HG03439 (cell line): ENCODE data around the gene LHCGR.

Experiments
- ATAC-seq: cut with Tn5 transposase; IDR thresholded peaks from one replicate; pipeline ENCODE4 v1.9.1; 2021; ENCODE audit warnings: mild to moderate bottlenecking, moderate library complexity; ENCODE audit not compliant: unreplicated experiment

Gene LHCGR

DNA sequence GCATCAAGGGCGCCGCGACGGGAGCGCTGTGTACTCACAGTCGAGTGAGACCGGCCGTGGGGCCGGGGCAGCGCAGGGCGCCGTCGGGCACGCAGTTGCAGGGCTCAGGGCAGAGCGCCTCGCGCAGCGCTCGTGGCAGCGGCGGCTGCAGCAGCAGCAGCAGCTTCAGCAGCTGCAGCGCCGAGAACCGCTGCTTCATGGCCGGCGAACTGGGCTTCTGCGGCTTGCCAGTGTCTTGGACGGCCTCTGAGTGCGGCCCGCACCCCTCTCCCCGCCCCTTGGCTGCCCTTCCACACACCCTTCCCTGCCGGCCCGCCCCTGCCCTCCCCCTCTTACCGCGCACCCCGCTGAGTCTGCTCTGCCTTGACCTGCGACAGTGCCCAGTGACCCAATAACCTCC lies at the start of gene LHCGR:
Gene LHCGR, minus strand, starts transcription at position 252 of the 400 bp plus-strand sequence. Its CDS starts 53 bp downstream, at position 199.
- ATAC-seq, result no peak

DNA sequence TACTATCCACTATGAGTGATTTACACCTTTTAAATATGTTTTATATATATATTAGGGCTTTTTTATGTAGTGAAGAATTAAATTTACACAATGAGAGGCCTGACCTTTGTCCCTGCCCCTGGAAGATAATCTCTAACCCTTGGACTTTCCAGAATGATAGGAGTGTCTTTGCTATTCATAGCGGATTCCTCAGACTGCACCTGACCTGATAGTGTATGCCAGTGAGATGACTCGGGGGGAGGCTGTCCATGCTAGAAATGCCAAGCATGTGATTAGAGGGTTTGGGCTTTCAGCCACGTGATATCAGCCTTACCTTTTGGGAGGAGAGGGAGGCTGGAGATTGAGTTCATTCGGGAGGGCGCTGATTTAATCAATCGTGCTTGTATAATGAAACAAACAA lies 44.1 kb upstream of the LHCGR start:
- no peak for ATAC-seq

DNA sequence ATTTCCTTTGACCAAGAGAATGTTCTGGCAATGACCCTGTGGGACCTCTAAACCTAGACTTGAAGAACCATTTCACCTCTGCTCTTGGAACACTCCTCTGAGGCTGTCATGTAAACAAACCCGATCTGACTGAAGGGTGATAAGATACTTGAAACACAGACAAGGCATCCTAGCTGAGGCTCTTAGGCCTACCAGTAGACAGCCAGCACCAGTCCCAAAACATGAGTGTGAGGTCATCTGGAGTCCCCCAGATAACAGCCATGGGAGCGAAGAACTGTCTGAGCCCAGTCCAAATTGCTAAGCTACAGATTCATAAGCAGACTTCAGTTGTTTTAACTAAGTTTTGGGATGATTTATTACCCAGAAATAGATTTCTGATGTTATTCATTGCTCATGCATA lies 39.5 kb upstream of the LHCGR start:
- no peak for ATAC-seq

DNA sequence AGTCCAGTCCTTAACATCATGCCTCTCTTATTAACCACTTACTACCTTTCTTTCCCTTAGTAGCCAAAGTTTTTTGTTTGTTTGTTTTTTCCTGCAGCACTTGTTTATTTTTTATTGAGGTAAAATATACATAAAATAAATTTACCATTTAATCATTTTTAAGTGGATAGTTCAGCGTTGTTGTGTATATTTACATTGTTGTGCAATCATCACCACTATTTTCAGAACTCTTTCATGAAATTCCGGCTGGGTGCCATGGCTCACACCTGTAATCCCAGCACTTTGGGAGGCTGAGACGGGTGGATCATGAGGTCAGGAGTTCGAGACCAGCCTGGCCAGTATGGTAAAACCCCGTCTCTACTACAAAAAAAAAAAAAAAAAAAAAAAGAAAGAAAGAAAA lies 38.1 kb upstream of the LHCGR start:
- no peak for ATAC-seq

DNA sequence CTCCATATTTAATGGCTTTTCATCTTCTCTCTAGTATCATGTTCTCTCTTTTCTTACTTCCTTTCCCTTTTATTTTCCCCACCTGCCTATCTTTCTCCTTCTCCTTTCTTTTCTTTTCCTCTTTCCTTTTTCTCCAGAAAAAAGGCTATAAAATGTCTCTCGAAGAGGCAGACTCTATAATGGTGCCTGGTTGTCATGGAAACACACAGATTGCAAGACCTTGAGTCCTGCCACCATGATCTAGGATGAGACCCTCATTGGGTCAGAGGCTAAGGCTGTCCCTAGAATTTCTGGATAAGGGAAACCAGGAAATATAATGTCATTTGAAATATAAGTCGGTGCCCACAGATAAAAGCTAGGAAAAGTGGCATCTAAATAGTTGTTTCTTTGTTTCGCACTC lies 36.5 kb upstream of the LHCGR start:
- no peak for ATAC-seq

DNA sequence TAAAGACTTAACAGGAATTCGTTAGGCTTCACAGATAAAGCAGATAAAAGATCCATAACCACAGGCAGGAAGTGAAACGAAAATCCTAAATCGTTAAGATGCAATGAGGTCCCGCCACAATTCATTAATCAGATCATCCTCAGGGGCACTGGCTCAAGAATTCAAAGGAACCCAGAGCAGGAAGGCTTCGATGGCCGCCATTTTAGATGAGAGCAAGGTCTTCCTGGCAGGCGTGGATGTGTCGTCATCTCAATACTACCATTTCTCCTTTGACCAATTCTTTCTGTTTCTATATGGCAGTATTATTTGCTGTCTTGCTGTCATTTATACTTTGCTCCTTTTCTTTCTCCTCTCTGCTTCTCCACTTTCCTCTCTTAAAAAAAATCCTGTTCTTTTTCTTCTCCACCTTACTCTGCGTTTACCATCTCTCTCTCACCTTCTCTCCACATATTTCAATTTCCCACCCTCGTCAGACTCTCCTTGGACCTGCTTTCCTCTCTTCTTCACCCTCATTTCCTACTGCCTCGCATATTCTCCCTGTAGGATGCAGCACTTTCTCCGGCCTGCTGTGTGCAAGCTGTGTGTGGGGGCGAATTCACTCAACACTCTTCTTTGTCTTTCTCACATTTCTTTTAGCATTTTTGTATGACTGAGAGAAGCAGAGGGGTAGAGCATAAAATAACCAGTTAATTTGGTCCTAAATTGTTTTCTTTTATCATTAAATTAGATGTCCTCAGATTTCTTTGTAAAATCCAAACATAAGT lies 35.1 kb upstream of the LHCGR start:
- no peak for ATAC-seq

DNA sequence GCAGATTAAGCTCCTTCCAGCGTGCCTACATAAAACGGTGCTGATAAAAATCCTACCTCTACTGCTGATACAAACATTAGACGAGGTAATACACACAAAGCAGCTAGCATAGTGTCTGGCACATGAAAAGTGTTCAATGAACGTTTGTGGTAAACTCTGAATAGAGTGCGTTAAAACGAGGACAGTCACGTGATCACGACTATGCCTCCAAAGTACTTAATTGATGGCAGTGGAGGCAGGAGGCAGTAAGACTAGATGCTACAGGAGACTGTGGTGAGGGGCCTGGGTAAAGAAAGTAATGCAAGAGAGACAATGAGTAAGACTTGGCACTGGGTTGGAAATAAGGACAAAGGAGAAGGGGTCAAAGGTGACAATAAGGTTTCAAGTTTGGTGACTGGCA lies 32.1 kb upstream of the LHCGR start:
- no peak for ATAC-seq

DNA sequence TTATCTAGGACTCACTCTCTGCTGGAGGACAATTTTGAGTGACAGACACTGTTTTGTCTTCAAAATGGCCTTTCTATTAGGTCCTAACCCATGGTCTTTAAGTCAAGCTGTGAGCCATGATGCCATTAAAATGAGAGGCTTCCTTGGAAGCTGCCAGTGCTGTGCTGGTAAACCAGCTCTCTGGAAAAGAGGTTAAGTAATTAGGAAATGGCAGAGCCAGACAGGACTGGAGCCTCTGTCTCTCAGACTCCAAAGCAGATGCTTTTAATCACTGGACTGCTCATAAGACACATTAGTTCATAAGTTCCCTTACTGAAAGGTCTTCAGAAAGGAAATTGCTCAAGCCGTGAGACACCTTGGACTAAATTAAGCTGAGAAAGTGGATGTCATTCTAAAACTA lies 25.8 kb upstream of the LHCGR start:
- ATAC-seq, result no peak

DNA sequence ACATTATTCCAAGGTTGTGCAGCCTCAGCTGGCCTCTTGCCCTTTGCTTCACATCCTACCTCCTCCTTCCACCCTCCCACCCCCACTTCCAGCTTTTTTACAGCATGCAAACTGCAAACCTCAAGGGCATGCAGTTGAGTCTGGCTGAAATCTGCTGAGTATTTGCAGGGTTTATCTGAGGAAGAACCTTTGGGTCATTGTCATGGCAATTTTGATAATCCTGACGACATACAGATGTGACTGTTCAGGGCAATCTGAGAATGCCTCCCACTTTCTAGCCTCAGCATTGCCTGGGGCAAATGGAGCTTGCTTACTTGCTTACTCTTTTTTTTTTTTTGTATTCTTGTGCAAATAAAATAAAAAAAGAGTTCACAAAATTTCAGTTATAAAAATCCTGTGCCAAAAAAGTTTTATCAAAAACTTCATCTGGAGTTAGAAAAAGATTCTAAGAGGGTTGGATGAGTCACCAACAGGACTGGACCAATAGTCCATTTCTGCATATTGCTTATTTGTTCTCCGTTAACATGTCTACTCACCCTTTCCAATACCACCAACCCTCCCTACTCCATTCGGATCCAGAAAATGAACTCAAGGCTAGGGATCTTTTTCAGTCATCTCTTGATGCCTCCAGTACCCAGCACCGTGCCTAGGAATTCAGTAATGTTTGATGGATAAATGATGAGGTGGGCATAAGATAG lies 23.6 kb upstream of the LHCGR start:
- ATAC-seq, result no peak

DNA sequence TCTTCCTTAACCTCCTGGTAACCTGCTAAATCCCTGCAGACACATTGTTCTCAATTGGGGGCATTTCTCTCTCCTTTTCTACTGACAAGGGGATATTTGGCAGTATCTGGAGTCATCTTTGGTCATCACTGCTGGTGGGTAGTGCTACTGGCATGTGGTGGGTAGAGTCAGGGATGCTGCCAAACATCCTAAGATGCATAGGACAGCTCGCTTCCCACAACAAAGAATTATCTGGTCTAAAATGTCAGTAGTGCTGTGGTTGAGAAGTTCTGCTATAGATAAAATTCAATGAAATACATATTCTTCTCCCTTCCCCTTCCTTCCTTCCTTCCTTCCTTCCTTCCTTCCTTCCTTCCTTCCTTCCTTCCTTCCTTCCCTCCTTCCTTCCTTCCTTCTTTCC lies 18.7 kb upstream of the LHCGR start:
- no peak for ATAC-seq

DNA sequence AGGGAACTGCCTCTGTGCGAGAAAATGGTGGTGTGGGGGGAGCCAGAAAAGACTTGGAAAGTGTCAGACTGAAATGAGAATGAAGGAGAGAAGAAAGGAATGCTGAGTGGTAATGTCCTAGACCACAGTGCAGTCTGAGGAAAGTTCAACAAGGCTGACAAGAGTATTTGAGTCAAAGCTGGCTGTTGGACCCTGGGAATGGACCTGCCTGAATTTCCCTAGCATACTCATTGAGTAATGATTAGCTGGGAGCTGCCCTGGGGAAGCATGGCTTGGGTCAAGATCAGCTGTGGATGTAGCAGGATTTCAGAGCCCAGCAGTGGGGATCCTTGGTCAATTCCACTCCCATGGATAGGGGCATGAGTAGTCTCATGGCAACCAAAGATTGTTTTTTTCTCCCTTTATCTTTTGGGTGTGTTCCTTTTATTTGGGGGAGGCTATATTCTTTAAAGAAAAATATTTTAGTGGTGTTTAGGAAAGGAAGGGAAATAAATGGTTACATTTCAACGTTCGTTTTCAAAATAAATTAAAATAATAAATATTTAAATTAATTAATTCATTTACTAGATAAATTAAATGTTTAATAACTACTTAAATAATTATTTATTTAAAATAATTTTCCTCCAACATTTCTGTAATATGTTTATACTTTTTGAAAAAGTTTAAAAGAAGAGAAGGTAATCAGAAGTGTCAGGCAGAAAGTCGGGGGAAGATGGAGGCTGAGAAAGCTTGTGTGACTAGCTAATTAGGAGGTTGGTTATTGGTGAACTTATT lies 15.9 kb upstream of the LHCGR start:
- no peak for ATAC-seq

DNA sequence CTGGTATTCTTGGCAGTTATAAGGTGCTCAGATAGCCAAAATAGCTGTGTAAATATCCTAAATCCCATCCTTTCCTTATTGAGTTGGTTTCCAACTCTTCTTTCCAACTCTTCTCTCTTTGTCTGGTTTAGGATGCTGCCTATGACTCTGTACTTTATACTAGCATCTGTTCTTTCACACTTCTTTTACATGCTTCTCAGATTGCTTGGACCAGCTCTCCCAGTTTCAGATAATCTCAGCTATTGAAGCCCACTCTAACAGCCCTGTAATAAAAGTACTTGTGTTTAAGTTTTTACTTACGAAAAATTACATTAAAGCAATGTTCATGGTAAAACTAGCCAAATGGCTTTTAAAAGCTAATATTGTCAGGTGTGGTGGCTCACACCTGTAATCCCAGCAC lies 14.7 kb upstream of the LHCGR start:
- no peak for ATAC-seq

DNA sequence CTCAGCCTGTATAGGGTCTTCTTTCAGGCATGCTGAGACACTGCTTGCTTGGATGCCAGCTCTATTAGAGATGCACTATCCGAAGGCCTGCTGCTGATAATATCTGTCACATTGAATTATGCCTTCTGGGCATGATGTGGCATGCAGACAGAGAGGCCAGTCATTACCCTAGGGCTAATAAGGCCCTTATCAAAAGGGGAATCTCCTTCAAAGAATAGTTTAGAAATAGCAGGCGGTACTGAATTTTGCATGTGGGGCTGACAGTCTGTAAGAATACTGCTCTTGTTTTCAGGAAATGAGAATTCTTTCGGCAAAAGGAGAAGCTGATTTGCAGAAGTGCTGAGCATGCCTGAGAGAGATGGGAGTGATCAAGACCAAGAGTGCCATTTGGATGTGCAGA lies 13.1 kb upstream of the LHCGR start:
- no peak for ATAC-seq

DNA sequence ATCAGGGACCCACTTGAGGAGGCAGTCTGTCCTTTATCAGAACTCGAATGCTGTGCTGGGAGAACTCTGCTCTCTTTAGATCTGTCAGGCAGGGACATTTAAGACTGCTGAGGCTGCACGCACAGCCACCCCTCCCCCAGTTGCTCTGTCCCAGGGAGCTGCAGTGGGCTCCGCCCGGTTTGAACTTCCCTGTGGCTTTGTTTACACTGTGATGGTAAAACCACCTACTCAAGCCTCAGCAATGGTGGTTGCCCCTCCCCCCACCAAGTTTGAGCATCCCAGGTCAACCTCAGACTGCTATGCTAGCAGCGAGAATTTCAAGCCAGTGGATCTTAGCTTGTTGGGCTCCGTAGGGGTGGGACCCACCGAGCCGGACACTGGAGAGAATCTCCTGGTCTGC lies 11.8 kb upstream of the LHCGR start:
- ATAC-seq, result no peak

DNA sequence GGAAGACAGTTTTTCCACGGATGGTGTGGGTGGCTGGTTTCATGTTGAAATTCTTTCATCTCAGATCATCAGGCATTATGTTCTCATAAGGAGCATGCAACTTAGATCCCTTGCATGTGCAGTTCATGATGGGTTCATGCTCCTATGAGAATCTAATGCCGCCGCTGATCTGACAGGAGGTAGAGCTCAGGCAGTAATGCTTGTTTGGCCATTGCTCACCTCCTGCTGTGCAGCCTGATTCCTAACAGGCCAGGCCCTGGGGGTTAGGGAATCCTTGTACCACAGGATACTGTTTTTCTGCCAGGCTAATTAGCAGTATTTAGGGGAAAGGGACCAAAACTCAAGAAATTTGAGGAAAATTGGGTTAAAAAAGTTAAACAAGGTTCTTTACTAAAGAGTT lies 5.3 kb upstream of the LHCGR start:
- no peak for ATAC-seq

DNA sequence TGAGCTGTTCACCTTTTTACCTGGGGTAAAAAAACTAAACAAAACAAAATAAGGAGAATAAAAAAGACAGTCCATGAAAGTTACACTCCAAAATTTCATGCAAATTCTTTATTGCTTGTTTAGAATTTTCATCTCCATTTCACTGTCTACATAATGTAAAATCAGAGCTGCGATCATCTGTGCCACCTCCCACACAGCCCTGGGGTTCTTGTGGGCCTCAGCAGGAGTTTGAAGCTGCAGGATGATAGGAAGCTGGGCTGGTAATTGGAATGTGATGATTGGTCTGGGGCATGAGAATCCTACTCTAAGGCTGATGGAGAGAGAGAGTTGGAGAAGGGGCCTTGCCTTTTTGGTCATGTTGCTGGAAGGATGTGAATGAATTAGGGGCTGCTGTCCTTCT lies 4.2 kb upstream of the LHCGR start:
- ATAC-seq, result no peak

DNA sequence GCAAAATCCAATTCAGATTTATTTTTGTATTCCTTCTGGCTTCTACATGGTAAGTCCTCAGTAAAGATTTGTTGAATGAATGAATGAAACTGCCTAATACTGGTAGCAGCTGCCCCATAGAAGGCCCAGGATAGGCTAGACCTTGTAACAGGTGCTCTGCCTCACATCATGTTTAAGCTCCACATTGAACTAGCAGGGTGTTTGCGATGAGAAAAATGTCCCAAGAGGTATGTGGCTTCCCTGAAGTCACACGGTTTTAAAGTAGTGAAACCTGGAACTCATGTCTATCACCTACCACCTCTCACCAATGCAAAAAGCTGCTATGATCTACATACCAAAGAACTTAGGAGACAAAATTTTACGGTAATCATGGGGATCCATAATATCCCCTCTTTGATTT lies 765 bp upstream of the LHCGR start:
- ATAC-seq, result no peak

DNA sequence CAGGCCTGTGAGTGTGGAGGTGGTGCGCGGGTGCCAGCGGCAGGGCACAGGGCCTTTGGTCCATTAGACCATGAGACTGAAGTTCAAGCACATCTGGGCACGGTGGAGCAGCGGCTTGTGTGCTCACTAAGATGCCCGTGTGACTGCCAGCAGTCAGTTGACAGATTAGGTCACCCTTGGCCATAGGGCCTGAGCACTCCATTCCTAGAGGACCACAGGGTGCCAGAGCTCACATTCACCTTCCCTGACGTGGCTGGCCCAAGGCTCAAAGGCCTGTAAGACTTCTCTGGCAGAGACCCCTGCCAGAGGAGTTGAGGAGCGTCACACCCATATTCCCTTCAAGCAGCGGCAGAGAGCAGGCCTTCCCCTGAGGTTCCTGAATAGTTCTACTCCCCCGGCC lies 650 bp downstream of the LHCGR start:
- no peak for ATAC-seq

DNA sequence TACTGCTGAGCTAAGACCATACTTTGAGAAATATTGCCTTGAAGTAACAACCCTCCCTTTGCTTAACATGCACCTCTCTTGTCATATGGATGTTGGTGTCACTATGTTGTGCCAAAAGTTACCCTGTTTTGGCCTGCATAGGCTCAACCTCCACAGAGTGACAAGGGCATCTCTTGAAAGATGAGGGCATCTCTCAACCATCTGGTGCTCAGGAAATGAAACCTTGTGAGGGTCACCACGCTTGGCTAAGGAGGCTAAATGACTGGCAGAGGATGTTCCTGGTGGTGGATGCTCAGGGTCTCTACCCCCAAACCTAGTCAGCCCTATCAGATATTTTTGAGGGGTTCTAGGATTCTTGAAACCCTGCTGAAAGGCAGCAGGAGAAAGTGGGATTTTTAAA lies 2.3 kb downstream of the LHCGR start:
- ATAC-seq, result no peak

DNA sequence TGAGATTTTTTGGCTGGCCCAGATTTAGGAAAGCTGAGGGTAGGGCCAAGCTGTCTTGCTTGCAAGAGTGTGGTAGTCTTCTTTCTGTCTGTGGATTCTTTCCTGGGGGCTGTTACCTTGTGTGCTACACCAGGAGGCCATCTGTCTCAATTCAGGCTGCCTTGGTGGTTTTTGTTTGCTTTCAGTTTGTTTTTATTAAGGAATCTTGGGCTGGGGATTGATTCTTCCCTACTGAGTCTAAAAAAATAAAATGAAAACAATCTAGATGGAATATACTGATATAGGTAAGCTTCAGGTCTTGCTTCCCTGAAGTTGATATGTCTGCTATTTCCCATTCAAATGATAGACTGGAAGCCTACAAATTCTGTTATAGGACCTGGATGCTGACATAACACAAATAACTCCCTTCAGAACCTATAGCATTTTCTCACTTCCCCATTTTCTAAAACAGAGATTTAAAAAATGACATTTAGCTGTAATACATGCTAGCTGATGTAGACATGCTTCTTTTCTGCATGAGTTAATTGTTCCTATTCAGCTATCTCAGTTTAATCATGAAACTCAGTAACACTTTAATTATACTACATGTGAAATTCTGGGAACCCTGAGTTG lies 5.3 kb downstream of the LHCGR start:
- ATAC-seq, result no peak

DNA sequence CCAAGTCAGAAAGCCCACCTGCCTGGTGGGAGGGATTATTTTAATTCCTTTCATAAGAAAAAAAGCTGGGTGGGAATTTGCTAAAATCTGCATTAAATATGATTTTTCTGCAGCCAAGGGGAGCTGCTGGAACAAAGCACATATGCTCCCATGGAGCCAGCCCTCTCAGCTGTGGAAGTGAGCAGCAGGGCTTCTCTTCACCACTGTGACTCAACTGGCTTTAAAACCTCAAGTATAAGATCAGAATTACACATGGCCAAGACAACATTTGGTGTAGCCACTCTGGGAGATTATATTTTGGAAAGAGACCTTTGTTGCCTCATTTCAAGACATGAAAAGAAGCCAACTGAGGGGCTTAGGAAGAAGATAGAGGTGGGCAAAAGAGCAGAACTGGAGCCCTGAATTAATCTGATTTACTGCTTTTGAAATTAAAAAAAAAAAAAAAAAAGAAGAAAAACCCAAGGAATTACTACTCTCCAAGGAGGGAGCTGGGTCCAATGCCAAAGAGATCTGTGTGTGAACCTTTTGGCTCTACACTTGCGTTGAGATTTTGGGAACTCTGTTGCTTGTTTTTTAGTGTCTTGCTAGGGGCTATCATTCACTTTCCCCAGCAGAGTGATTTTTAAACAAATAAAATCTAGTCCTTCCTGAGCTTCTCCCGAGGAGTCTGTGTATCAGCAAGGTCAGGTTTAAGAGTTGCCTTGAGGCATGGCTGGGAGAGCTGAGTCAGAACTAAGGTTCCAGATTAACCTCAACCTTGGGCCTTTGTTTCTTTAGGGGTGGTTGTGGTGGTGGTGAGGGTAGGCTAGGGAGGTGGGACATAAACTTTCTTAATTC lies 6.0 kb downstream of the LHCGR start:
- ATAC-seq, result no peak
